Effector CD8-positive, alpha-beta T cell (primary cell): Measurements from ENCODE around the gene TMEM212.
"Not testable (repeated sequence)": the region's sequence is repeated elsewhere in the genome, so short reads cannot be mapped to it uniquely, and the experiment has no call there.

Experiments
- DNase-seq: peaks from one replicate; lab custom pipeline; 2025; lab: John Stamatoyannopoulos, UW

TMEM212 gene

DNA sequence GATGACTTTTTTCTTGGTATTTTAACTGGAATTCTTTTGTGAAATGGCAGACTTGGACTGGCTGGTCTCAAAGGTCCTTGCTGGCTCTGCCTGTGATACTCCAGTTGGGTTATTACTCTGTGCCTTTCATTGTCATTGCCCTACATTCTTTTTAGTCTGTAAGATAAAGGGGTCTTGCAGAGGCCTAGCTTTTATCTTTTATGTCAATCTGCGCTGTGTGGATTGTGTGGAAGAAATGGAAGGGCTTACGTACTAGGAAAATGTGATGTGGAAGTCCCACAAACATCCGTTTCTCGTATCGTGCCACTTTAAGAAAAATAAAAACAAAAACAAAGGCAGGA lies 8.7 kb upstream of the TMEM212 start:
- no peak for DNase-seq

DNA sequence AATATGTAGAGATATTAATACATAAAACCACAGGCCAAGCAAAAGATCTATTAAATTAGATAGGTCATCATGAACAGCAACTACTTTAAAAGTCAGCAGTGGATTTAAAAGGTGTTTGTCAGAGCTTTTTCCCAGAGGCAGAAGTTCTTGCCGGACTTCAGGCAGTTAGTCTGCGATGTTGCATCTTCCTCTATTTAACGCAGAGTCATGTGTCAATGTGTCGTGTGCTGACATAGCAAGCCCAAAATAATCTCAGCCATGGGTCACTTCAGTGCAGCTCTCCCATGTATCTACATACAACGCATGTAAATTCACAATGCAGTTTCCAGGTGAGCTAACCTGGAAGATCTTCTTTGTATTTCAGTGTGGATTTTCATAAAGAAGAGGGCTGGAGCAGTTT lies 8.0 kb upstream of the TMEM212 start:
- DNase-seq, result no peak

DNA sequence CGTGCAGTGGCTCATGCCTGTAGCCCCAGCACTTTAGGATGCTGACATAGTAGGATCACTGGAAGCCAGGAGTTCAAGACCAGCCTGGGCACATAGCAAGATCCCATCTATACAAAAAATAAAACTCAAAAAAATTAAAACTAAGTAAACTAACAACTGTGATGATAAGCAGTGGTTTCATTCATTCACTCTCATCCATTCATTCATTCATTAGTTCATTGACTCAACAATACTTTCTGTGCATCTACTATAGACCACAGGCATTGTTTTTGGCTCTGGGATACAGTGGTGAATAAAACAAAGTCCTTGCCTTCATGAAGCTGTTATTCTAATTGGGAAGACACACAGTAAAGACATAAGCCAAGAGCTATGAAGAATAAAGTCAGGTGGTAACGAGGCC lies 7.5 kb upstream of the TMEM212 start:
- DNase-seq, result no peak

DNA sequence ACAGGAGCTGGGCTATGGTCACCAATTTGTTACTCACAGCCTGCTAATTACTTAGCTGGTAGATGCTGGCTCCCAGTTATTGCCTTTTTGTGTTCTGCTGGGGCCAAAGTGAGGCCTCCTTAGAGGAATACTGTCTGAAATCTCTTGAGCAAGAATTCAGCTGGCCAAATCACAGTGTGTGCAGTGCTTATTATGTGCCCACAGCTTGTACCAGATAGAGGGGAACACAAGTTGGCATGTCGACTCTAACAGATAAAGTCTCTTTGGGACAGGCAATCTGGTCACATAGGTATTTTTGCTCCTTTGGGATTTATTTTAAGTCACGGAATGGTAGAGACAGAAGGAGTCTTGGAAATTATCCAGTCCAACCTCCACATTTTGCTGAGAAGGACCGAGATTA lies 6.3 kb upstream of the TMEM212 start:
- no peak for DNase-seq

DNA sequence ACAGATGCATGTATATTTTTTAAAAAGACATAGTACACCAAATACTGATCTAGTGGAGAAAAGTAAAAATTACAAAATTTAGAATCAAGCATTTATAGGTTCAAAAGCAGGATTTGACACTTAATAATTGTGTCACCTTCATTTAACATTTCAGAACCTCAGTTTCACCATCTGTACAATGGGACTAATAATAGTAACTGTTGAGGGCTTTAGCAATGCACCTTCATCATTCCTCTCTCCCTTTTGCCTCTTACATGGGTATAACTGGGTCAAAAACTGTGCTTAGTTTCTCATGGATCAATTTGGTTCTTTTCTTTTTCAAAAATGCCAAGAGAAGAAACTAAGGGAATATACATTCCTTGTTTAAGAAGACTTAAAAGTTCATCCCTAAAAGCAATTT lies 5.5 kb upstream of the TMEM212 start:
- DNase-seq, result no peak

DNA sequence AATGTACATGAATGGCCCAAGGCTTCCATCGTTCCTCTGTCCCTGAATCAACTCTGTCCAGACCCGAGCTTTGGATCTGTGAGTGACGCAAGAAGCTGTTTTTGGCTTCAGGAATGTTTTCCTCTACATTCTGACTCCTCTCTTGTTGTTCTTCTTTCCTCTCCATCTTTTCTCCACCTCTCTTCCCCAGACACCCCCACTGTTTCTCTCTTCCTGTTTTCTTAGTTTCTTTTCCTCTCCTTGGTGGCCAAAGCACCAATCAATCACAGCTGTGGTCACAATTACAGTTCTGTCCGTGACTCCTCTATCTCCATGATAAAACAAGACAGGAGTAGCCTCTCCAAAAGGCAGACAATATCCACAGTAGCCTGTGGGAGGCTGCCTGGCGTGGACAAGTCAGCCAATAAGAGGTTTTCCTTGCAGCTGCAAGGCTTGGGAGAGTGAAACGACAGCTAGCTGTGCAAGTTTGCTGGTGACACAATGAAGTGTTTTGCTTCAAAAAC lies 4.9 kb upstream of the TMEM212 start:
- no peak for DNase-seq

DNA sequence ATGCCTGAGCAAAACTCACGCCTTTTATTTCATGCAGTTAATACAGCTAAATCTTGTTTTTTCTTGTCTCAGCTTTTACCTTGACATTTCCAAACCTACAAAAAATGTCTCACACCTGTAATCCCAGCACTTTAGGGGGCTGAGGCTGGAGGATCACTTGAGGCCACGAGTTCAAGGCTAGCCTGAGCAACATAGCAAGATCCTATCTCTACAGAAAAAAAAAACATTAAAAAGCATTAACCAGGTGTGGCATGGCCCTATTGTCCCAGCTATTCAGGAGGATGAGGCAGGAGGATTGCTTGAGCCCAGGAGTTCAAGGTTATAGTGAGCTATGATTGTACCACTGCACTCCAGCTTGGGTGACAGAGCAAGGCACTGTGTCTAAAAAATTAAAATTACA lies 3.9 kb upstream of the TMEM212 start:
- DNase-seq, result no peak

DNA sequence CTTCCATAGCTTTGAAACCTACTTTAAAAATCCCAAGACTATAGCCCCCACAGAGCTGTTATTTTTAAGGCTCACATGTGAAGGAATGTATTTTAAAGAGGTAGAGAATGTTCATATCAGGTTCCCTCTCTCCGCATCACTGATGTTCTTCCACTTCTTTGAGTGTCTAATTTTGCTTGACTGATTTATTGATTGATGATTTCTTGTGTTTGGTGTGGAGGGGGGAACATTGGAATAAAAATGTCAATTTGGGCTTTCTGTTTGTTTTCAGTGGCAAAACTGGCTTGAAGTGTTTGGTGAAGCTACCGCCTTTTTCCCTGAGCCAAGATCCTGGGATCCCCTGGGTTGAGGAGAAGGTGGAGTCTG lies 2.7 kb upstream of the TMEM212 start:
- DNase-seq, result no peak

DNA sequence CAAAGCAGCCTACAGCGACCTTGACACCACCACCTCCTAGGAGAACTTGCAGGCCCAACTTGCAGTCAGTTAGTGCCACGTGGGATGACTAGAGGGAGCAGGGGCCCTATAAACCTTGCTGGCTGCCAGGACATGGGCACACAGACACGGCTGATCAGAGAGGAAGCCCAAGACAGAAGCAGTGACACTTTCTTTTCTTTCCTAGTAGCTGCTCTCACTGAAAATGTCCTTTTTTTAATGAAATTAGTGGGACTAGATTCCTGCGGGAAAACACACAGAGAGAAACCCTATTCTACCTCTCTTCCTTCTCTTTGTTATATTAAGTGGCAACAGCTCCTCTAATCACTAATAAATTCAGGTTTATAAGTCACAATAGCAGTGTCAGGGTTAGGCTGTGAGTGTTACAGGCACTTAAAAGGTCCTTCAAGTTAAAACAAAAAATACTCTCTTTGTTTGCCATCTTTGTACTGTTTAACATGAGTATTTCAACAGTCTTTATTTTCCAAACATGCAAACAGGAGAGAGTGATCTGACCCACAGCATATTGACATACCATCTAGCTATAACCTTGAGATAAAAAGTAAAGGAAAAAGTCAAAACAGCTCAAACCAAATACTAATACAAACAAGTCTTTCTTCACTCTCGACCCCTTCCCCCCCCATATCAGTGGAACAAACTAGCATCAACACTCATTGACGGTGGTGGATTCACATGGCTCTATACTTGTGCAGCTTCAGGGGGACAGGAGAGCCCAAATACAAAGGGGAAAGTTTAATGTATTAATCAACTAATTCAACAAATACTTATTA lies 2.1 kb upstream of the TMEM212 start:
- no peak for DNase-seq

DNA sequence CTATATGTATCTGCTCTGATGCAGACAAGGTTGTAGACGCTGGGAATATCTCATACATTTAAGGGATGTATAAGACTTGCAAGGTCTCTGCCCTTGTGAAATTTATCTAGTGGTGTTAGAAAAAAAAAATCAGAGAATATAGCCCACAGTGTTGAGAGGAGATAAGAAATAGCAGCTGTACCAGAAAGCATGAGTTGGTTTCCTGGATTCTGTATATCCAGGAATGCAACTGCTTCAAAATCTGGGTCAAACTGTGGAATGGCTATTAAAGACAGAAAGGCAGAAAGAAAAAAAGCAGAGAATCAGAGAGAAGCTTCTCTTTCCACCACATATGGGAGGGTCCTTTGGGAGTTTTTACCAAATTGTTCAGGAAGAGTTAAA lies 1.5 kb upstream of the TMEM212 start:
- no peak for DNase-seq

DNA sequence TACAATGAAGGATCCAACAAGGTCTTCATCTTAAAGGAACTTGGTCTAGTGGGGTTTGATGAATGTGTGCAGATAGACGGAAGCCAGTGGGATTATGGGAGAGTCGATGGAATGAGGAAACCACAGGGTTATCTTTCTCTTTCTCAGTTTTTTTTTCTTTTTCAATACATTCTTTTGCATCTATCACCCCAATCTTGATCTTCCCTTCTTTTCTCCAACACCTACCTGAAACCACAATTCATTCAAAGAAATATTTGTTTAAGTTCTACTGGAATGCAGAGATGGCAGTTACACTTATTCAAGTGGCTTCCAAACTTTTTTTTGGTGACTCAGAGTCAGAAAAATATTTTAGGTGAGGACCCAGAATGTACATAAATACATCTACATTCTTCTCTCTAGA lies 1.7 kb downstream of the TMEM212 start:
- DNase-seq, result no peak

DNA sequence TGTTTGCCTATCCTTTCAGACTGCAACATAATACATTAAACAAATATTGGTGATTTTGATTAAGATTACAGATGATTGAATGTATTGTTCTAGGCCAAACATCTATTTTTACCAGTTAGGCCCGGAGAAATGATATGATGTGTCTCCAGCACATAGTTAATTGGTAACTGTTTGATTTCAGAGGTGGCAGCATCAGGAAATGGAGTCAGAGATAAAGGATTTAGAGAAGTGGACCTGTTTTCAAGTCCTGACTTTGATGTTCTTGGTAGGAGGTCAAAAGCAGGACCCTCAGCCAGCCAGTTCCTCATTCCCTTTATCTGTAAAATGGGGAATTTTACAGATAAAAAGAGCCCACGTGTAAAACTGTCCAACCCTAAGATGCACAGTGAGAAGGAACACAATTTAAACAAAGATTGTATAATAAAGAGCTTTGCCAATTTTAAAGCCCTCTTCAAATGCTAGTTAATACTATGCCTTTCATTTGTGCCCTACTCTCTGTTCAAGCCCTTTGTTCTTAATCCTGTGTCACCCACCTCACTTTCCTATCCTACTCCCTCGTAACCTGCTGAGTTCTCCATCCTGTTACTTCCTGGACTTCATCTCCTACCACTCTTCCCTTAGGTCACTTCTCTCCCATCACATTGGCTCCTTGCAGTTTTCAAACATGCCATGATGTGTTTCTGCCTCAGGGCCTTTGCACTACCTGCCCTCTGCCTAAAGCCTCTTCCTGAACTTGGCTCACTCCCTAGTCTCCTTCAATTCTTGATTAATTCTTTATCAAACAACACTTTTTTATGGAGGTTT lies 2.5 kb downstream of the TMEM212 start:
- DNase-seq, result no peak

DNA sequence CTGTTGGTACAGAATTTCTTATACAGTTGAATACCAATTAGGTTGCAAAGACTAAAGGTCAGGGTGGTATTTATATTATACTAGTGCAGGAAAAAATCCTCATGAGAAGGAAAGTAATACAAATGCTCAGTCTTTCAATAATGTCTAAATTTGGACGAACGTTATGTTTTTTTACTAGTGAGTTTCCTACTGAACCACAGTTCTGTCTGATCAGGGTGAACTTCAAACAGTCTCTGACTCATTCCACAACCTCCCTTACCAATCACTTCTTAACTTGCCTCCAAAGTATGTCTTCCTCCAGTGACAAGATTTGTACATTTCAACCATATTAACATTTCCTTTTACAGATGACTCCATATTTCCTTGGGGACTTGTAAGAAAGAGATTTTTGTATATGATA lies 3.4 kb downstream of the TMEM212 start:
- no peak for DNase-seq

DNA sequence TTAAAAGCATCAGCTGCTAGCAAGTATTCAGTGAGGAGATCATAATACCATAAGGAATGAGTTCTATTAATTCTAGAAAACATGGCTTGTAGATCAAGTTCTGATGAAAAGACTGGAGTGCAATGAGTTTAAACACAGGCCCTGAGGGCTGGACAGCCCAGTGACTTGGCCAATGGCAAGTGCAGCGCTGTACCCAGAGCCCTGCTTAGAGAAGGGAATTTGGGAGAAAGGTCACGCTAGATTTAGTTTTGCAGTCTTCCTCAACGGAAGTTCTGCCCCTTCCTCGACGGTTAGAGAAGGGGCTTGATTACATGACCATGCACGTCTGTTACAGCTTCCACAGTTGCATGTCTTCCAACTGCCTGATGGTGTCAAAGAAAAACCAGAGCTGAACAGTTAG lies 4.0 kb downstream of the TMEM212 start:
- DNase-seq, result no peak

DNA sequence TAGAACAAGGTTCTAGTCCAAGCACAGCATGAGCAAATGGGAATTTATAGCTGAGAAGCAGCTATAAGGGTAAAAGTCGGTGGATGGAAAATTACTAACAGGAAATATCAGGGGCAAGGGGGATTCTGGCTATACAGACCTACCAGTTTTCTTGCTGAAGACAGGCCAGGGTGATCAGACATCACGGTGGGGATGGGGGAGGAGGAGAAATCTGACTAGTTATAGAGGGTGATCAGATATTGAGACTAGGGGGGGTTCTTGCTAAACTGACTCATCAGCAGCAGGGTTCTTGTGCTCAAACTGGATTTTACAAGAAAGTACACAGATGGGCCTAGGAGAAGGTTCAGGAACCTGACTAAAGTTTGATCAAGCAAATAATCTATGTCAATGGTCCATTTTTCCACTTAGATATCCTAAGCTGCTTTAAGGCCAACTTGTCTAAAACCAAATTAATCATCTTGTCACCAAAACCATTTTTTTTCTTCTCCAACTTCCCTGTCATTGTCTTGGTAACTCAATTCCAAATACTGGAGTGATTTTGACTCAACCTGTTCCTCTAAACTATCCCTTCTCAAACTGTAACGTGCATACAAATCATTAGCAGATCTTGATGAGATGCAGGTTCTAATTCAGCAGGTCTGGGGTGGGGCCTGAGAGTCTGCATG lies 4.6 kb downstream of the TMEM212 start:
- no peak for DNase-seq

DNA sequence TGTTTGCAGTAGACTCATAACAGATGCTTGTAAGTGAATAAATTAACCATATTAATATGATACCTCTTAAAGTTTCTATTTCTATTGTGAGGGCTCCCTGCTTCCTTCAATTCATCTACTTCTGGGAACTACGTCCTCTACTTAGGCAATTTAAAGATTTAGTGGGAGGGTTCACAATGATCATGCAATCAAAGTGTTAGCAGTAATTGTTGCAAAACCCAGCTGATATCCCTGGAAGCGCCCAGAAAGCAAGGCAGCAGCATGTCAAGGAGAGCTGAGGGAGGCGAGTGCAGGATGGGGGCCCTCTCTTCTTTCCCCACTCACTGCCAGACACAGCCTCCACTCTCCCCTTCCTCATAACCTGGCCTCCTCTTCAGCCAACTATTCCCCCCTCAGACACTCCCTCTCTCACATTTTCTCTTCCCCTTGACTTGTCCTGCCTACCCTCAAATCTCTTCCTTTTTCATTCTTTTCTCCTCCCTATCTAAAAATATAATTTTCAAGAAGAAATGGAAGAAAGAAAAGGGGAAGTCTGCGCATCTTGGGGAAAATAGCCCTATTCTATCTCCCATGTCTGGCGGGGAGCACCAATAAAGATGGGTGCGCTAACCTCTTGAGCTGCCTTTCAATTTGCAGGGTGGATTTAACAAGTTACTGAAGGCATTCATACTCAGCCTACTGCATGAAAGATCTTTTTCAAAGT lies 6.6 kb downstream of the TMEM212 start:
- no peak for DNase-seq

DNA sequence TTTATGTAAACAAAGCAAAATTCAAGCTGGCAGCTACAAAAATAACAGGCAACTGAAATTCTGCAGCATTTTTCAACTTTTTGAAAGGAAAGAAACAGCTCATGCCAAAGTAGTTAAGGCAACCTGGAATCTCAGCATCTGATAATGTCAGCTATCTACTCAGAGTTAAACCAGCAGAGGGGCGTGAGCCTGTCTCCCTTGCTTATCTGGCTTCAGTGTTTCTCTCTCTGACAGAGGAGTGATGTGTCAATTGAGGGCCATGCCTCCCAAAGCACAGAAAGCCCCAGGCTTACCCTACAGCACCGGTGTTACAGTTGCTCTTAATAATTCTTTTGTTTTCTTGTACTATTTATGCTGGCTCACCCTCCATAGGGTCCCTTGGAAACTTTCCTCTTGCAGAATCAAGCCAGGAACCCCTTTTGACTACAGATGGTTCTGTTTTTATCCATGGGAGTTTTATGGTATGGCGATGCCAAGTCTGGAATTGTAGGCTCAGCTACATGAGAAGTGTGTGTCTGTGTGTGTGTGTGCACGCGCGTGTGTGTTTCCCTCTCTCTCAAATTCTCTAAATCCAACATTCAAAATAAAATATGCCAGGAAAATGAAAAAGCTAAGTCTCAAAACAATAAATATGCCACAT lies 7.3 kb downstream of the TMEM212 start:
- no peak for DNase-seq

DNA sequence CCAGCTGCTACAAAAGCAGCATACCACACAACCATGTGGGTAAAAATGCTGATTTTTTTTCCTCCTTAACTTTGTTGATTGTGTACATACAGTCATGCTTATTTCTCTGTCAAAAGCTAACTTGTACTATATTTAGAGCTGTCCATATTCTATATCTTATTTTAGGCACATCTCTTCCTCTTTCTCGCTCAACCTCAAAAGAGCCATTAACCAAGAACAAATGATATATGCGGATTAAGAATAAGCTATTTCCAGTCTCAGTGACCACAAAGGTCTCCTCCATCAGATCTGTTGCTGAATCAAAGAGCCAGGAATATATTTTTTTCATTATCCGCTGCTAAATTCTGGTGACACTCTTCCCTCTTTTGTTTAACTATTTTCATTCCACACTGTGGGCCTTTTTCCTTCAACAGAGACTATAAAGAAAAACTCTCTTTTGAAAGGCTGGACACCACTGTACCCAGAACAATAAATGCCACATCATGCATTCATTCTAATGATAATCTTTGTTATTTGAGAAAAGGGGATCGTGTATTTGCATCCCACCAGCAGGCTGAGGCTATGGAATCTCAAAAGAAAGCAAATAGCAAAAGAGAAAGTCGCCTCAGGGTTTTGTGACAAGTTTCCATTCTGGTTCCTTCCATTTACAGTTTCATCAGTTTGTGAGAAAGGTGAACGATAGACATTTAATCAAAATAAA lies 8.0 kb downstream of the TMEM212 start:
- no peak for DNase-seq

DNA sequence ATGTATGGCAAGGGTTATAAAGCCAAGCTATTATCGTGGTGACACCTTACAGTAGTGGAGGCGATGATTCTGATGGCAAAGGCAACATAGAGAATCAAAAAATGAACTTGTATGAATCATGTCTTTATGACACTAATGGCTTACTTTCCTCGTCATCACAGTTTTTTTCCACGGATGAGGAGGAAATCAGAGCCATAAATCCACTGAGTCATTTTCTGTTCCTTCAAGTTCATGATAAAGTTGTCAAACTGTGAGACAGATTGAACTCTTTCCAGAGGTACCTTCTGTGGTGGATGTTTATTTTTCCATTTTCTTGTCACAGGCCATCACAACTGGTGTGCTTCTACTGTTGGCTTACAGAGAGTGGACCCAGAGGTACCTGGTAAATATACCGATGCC lies 8.5 kb downstream of the TMEM212 start:
- no peak for DNase-seq

DNA sequence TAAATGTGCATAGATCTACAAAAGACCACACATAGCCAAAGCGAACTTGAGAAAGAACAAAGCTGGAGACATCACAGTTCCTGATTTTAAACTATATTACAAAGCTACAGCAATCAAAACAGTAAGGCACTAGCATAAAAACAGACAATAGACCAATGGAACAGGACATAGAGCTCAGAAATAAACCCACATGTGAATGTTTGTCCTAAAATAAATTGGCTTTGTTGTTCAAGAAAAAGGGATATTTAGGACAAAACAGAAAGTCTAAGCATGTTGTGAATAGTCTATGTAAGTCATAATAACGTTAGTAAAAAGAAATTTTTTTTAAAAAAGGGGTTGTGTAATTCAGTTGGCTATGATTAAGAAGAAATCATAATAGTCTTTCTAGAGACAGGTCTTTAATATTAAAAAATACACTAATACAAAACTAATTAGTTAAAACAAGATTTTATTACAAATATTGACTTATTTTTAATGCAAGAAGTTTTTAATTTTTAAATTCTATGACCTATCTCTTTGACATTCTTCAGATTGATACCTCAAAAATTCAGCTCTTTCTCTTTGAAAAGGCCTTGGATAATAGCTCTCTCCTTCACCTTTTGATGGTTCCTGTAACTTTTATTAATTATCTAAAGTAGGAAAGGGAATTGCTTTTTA lies 11.6 kb downstream of the TMEM212 start:
- no peak for DNase-seq

DNA sequence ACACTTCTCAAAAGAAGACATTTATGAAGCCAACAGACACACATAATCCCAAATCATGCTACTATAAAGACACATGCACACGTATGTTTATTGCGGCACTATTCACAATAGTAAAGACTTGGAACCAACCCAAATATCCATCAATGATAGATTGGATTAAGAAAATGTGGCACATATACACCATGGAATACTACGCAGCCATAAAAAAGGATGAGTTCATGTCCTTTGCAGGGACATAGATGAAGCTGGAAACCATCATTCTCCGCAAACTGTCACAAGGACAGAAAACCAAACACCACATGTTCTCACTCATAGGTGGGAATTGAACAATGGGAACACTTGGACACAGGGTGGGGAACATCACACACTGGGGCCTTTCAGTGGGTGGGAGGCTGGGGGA lies 15.6 kb downstream of the TMEM212 start:
- DNase-seq, result not testable (repeated sequence)
